Activated CD4-positive, alpha-beta T cell treated with anti-CD3 and anti-CD28 coated beads, Interleukin-2, amount 50 U/mL, for 4 hours (primary cell): ENCODE results near the gene RFX2.
"Not testable (repeated sequence)": the region's sequence is repeated elsewhere in the genome, so short reads cannot be mapped to it uniquely, and the experiment has no call there.

ENCODE experiments used
- DNase-seq, 2 experiments: peaks; one replicate each; pipeline ENCODE4 v3.0.0-alpha.2; 2020

The RFX2 gene

DNA sequence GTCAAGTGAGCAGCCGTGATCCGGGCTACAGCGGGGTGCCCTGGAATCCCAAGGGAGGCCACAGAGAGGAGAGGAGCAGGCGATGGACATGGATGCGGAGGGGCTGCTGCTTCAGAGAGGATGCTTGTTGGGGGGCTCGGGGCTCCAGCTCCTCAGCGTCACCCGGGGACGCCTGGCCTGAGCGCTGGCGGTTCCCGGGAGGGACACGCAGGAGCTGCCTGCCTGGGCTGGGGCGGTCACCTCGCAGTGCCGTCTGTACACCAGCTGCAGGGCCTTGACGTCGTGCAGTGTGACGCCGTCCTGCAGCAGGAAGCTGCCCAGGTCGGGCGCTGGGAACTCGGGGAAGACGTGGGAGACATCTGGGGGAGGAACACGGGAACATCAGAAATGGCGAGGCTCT is 102.4 kb downstream of the RFX2 start:
- DNase-seq = no peak

DNA sequence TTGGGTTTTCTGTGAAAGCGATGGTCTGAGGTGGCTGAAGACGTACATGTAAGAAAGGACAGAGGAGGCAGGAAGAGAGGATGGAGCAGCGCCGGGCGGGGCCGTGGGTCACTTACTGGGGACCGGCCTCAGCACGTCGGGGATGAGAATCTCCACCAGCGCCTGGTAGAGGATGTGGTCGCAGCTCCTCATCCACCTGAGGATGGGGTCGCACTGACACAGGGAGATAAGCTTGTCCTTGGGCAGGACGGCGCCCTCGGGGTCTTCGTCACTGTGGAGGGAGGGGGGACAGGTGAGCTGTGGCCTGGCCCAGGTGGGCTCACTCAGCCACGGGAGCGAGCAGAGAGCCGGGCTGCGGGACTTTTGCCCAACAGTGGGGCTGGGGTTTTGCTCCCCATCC is 103.4 kb downstream of the RFX2 start:
- no peak for DNase-seq

DNA sequence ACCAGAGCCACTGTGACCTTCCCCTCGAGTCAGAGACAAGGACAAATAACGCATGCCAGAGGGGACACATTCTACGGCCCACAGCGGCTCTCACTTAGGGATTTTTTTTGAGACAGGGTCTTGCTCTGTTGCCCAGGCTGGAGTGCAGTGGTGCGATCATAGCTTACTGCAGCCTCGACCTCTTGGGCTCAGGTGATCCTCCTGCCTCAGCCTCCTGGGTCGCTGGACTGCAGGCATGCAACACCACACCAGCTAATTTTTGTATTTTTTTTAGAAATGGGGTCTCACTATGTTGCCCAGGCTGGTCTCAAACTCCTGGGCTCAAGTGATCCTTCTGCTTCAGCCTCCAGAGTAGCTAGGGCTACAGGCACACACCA is 104.2 kb downstream of the RFX2 start:
- DNase-seq = not testable (repeated sequence)

DNA sequence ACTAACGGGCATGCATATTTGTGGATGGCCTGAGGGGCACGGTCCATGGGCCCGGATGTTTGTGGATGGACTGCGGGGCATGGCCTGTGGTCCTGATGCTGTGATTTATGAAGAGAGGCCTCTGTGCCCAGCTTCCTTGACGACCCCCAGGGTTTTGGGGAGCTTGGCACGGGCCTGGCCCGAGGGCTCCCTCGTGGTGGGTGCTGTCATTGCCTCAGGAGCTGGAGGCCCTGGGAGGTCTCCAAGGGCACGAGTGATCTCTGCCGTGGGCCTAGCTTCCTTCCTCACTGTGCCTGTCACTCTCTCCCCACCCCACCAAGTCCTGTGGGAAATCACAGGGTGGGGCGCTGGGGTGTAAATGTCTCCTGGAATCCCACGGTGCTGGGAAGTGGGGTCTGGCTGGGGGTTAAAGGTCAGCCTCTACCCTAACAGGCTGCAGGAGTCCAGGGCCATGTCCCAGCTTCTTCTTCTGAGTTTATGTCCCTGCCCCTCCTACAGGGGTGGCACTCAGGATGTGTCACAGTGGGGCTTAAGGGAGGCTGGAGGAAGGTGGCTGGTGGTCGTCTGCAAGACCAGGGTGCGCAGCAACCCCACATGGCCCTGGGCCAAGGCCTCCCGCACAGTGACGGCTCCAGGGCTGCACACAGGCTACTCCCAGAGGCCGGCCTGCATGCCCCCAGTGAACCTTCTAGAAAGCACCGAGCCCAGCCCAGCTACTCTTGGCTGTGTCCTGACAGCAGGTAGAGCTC is 104.8 kb downstream of the RFX2 start:
- DNase-seq = no peak

DNA sequence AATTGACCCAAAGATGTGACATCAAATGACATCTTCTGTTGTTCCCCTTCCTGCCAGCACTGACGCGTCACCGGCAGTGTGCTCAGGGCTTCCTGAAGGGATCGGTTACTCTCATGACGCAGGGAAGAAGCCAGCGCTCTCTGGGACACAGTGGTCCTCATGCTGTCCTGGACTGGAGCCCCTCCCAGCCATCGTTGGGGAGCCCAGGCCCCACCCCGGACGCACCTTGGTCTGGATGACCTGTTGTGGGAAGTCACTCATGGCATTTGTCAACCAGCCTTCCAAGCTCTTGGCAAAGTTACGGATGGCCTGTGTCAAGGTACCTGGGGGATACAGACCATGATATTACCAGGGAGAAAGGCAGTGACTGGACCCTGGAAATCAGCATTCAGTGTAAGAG is 106.3 kb downstream of the RFX2 start:
- DNase-seq = no peak

DNA sequence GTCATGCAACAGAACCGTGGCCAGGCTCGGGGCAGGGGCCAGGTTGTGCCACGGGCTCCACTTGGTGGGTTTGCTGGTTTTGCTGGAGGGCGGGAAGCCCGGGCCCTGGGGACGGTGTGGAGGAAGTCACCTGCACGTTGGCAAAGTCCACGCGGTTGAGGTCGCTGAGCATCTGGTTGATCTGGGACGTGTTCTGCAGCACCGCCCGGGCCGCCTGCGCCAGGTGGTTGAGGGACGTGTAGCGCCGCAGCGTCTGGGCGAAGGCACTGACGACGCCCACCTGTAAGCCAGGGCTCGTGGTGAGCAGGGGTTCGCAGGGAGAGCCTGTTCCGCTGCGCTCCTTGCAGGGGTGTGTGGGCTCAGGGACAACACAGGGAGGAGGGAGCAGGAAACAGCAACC is 107.7 kb downstream of the RFX2 start:
- no peak for DNase-seq

DNA sequence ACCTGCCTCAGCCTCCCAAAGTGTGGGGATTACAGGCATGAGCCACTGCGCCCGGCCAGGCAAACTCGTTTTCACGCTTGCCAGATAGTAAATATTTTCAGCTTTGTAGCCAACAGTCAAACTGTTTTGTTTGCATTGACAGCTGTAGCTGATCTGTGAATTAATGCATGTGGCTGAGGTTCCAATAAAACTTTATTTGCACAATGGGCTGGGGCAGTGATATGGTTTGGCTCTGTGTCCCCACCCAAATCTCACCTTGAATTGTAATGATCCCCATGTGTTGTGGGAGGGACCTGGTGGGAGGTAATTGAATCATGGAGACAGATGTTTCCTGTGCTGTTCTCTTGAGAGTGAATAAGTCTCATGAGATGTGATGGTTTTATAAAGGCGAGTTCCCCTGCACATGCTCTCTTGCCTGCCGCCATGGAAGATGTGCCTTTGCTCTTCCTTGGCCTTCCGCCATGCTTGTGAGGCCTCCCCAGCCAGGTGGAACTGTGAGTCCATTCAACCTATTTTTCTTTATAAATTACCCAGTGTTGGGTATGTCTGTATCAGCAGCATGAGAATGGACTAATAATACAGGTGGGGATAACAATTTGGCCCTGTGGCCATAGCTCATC is 110.0 kb downstream of the RFX2 start:
- no peak for DNase-seq

DNA sequence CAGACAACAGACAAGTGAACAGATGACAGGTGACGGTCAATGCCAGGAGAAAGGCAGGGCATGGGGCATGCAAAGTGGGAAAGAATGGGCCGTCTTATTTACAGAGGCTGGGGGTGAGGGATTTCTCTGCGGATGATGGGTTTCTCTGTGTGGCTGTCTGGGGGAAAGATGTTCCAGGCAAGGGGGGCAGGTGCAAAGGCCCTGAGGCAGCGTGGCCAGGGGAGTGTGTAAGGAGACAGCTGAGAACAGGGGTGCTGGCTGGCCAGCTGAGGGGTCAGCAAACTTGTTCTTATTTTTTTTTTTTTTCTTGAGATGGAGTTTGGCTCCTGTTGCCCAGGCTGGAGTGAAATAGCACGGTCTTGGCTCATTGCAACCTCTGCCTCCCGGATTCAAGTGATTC is 110.6 kb downstream of the RFX2 start:
- no peak for DNase-seq

DNA sequence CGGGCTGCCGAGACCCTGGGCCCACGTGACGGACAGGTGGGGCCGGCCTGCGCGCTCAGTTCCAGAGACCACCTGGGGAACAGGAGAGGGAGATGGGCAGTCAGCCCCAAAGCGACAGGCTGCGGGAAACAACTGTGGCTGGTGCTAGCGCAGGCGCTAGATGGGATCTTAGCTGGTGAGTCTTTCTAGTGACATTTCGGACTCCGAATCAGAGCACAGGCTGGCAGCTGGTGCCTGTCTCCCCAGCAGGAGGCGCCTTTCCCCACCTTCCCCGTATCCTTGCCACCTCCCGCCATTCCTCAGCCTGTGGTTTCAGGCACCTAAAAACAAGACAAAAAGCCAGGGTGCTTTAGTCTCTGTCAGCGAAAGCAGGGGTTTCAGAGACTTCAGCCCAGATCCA is 112.9 kb downstream of the RFX2 start:
- DNase-seq = no peak

DNA sequence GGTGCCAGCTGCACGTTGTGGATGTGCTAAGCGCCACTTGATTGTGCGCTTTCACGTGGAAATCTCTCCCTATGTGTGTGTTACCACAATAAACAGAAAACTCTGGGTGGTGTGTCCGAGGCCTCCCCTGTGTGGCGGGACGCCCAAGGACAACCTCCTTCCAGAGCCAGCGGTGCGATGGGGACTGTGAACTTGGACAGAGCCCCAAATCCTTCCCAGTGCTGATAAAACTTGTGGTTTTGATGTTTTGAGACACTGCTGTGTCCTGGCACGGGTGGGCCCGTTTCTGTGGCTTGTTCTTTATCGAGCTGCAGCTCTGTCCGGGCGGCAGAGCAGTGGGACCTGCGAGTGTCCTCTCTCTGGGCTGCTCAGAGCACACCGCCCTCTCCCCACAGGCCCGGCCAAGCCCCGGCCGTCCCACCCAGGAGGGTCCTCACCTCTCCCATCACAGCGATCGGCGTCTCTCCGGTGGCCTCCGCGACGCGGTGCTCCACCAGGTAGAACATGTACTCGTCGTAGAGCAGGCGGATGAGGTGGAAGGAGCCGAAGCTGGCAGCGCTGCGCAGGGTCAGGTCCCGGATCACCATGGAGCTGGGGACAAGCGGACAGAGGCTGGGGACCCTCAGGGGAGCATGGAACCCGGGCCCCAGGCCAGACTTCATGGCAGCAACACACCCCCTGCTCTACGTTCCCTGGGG is 113.5 kb downstream of the RFX2 start:
- no peak for DNase-seq

DNA sequence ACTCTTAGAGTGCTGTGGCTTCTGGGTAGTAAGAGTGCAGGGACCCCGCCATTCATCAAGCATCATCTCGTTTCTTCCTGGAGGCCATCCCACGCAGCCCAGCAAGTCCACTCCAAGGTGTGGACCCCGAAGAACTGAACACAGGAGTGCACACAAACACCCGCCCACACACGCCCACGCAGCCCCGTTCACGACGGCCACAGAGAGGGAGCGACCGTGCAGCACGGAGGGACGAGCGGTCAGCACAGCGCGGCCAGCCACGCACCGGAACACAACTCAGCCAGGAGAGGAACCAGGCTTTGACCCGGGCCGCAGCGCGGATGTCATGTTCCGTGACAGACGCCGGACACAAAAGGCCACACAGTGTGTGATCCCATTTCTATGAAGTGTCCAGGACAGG is 114.2 kb downstream of the RFX2 start:
- DNase-seq = peak in 1 of 2 experiments; percentile 17

DNA sequence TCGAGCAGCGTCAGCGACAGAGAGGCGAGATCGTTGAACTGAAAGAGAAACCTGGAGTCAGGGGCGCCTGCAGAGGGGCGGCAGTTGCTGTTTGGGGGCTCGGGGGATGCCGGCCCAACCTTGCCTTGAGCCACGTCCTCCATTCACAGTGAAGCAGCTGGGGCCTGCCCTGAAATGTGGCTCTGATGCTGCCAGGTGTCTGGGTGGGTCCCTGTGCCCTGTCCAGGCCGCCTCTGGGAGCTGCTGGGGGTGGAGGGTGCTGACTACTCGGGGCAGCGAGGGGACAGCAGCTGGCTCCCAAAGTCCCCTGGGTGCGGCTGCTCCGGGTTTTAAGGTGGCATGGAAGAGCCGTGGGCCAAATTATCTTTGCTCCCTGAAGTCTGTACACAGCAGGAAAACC is 114.7 kb downstream of the RFX2 start:
- DNase-seq = no peak

DNA sequence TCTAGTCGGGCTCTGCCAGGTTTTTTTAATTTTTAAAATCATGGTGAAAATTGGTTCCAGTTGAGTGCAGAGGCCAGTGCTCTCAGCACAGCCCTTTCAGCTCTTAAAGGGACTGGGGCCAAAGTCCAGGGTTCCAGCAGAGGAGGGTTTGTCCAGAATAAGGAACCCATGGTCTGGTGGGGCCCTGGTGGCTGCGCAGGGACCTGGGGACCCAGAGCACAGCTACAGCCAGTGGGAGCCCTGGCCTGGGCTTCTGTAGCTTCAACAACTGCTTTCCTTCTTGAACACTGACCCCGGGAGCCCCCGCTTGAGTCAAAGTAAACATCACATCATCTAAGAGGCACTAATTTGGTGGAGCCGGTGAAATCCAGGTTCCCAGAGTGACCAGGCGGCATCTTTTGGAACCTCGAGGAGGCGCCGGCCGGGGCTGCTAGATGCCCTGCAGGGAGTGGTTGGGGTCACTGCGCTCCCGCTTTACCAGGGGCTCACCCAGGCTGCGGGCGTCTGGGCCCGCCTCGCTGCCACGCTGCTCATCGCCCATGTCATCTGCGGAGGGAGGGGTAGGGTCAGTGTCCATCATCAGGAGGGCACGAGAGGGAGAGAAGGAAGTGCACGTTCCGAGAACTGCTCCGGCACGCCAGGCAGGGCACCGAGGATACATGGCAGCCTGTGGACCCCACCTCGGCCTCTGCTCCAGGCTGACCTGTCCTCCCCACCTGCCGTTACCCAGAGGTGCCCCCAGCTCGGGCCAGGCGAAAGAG is 115.7 kb downstream of the RFX2 start:
- no peak for DNase-seq

DNA sequence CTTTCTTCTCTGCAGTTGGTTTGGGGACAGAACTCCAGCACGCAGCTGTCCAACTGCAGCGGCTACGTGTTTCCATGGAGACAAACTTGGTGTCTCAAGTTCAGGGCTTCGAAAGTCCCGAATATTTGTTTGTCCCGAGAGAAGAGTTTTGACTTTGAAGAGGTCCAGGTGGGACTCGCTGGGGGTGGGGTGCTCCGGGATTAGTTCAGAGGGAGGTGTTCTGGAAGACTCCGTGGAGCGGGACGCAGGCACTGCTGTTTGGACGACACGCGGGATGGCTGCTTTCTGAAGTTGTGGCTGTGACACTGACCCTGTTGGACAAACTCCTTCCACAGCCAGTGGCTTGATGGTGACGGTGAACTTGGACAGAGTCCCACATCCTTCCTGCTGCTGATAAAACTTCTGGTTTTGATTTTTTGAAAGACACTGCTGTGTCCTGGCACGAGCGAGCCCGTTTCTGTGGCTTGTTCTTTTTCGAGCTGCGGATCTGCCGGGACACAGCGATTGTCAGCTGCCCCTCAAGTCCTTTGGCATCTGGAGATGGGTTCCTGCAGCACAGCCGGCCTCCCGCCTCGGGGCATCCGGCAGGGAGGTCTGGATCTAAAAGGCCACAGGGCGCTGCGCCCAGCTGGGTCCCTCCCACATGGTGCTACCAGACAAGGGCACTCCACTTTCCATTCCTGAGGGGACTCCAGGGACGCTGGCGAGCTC is 116.5 kb downstream of the RFX2 start:
- DNase-seq = no peak

DNA sequence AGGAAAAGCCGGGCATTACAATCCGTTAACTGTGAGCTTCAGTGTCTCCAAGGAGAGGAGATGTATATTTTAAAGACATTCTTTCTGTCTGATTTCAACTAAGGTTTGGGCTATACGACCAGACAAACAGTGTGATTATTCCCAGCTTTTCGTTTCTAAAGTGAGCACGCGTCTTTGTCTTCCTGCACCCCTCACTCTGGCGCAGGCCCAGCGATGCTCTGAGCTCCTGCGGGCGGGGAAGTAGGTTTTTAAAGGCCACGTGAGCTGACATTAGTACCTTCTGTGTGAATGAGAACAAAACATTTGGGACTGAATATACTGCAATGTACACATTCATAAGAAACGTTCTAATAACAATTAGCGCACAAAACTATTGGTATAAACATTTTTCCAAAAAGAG is 117.1 kb downstream of the RFX2 start:
- no peak for DNase-seq

DNA sequence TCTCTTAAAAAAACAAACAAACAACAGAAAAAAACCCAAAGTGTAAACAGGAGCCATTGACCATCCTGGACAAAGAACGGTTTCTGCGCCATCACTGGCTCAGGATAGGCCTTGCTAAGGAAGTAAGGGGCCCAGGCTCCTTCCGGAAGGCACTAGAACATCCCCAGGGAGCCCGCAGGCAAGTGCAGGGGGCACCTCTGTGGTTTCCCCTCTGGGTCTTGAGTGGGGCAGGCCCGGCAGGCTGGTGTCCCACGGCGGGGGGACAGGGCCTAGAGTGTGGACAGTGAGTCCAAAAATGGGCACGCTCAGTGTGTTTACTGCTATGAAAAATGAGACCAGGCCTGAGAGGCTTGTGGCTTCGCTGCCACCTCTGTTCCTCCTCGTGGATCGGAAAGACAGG is 117.5 kb downstream of the RFX2 start:
- no peak for DNase-seq

DNA sequence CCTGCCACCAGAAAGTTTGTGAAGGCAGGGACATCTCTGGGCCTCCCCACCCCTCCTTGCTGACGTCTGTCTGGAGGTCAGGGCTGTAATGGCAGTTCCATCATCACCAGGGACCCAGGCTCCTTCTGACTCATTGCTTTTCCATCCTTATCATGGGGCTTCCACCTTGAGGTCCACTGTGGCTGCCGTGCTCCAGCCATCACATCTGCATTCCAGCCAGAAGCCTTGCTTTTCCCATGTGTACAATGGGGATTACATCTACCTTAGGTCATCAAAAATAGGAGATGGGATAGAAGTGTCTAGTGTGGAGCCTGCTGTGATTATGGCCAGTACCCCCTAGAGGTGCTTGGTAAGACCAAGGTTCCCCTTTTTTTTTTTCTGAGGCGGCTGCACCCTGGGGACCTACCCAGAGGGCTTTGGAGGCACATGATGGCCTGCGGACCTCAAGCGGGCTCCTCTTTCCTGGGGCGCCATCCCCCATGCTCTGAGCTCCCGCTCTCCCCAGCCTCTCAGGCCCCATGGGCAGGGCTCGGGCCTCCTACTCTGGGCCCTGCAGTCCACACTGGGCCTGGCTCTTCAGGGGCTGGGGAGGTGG is 119.0 kb downstream of the RFX2 start:
- DNase-seq = no peak

DNA sequence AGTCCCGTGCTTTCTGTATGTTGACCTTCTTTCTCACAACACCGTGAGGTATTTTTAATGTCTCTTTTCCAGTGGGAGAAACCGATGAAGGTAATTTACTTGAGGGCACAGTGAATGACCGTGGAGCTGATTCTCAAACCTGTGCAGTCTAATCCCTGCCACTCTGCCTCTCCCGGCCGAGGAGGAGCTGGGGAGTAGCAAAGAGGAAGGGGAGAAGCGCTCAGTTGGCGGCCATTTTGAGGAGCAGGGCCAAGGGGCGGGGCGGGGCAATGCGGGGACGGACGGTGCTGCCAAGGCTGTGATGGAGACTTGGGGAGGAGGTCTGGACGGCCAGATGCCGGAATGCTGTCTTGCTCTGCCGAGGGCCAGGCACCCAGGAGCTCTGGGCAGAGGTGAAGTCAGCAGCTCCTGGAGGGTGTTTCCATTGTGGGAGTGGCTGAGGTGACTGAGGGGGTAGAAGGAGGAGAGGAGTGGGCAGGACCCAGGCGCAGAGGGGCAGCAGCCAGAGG is 120.0 kb downstream of the RFX2 start:
- DNase-seq = no peak

DNA sequence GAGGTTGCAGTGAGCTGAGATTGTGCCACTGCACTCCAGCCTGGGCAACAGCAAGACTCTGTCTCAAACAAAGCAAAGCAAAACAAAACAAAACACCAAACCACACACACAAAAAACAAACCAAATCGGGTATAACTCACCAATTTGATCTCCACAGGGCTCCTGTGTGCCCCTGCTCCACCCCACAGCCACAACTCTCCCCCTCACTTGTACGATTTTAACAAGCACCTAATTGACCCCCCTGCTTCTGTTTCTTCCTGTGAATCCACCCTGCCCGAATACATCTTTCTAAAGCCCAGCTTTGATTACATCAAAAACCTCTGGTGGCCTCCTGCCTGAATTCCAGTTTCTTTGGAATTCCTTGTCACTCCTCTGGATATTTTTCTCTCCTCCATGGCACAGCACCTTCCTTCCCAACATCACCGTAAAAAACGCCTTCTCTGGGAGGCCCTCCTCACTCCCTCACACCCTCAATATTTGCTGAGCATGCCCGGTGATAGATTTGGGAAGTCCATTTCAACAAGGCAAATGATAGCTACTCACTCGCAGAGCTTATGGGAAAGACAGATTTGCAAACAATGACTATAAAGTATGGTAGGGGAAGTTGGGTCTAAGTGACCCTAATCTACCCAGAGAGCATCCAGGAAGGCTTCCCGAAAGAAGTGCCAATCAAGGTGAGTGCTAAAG is 120.8 kb downstream of the RFX2 start:
- no peak for DNase-seq

DNA sequence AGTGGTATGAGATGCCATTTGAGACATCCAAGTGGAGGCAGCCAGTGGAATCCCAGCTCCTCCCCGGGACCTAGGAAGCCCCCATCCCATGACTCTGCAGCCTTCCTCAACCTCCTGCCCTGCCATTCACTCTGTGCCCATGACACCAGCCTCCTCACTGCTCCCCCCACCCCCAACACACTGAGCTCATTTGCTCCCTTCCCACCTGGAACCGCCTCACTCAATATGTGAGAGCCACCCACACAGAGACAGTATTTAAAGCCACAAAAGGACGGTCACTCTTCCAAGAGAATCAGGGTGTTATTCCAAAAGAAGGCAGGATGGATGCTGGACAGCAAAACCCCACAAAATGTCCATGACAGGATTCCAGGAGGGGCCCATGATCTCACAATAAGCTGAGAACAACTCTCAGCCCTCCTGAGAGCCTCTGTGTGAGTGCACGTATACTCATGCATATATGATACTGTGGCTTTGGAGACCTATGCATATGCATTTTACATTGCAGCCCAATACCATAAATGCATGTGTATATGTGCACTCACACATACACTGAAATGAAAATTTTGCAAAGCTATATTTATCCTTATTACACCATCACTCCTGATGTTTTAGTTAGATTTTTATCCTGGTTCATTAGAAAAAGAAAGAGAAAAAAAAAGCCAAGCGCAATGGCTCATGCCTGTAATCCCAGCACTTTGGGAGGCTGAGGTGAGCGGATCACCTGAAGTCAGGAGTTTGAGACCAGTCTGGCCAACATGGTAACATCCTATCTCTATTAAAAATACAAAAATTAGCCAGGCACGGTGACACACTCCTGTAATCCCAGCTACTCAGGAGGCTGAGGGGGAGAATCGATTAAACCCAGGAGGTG is 121.5 kb downstream of the RFX2 start:
- no peak for DNase-seq
